Measurements from ENCODE around the gene PTGER1. TPM values are rescaled to one million over a fixed set of nuclear protein-coding genes. Genes with fewer than 3 reads are reported as not detected.

PTGER1 gene
- total RNA-seq, 4 donors from 2014 or later = 1.5 TPM; not detected in 3

- no peak overlapping the region for H3K4me3 ChIP-seq (replicated peaks in 1 of 3)
- no peaks in the 10 kb centered on the region for H3K4me1 ChIP-seq
- no peaks in the 10 kb centered on the region for H3K27me3 ChIP-seq
- 67 to 70% methylated on average over 11 to 15 of the region's 30 CpGs for WGBS, 2 donors
- DNase-seq = peak in 1 of 2 donors; percentile 7
- no peak overlapping the region for H3K27ac ChIP-seq
- H3K36me3 ChIP-seq = peaks cover 48 to 76% of the 10 kb centered on the region in 2 donors
- intact Hi-C loops (cut with DNase I) = no loop called here
- no peak for TF ChIP-seq POLR2A (IDR thresholded peaks at IDR 0.05)
- TF ChIP-seq, protein P1, sequence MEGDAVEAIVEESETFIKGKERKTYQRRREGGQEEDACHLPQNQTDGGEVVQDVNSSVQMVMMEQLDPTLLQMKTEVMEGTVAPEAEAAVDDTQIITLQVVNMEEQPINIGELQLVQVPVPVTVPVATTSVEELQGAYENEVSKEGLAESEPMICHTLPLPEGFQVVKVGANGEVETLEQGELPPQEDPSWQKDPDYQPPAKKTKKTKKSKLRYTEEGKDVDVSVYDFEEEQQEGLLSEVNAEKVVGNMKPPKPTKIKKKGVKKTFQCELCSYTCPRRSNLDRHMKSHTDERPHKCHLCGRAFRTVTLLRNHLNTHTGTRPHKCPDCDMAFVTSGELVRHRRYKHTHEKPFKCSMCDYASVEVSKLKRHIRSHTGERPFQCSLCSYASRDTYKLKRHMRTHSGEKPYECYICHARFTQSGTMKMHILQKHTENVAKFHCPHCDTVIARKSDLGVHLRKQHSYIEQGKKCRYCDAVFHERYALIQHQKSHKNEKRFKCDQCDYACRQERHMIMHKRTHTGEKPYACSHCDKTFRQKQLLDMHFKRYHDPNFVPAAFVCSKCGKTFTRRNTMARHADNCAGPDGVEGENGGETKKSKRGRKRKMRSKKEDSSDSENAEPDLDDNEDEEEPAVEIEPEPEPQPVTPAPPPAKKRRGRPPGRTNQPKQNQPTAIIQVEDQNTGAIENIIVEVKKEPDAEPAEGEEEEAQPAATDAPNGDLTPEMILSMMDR (IDR thresholded peaks at IDR 0.05) = no peak
- H3K9me3 ChIP-seq = no peaks in the 10 kb centered on the region
Observed at GRCh38 chr19:14450168-14450874, 24.8 kb downstream of the PTGER1 start.

DNA sequence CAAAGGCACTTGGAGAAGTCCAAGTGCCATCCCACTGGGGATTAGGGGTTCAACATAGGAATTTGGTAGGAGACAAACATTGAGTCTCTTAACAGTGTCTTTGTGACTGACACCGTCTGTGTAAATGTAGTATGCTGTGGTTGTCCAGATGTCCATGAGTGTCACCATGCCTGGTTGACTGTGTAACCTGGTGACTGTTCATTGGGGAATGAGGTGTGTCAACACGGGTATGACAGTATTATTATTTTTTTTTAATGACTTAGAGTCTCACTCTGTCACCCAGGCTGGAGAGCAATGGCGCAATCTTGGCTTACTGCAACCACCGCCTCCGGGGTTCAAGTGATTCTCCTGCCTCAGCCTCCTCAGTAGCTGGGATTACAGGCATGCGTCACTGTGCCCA, 25.8 kb downstream of the PTGER1 start:
- peaks cover 58 to 79% of the 10 kb centered on the region in 2 donors for H3K36me3 ChIP-seq
- no peak for DNase-seq
- no peak for TF ChIP-seq POLR2A (IDR thresholded peaks at IDR 0.05)
- no peak overlapping the region for H3K27ac ChIP-seq
- whole genome bisulfite sequencing, 2 donors = 92 to 93% methylated on average over 6 of the region's 6 CpGs
- H3K4me3 ChIP-seq (replicated peaks in 1 of 3) = no peak overlapping the region
- H3K9me3 ChIP-seq = no peaks in the 10 kb centered on the region
- intact Hi-C loops (cut with DNase I) = no loop called here
- no peaks in the 10 kb centered on the region for H3K4me1 ChIP-seq
- no peaks in the 10 kb centered on the region for H3K27me3 ChIP-seq

GRCh38 chr19:14446336-14447036, 28.7 kb downstream of the PTGER1 start:
- intact Hi-C loops (cut with DNase I) = no loop called here
- no peak for DNase-seq
- no peak overlapping the region for H3K4me3 ChIP-seq (replicated peaks in 1 of 3)
- H3K9me3 ChIP-seq = no peaks in the 10 kb centered on the region
- no peak for TF ChIP-seq POLR2A (IDR thresholded peaks at IDR 0.05)
- TF ChIP-seq, protein P1 (IDR thresholded peaks at IDR 0.05) = no peak
- peaks cover 81 to 88% of the 10 kb centered on the region in 2 donors for H3K36me3 ChIP-seq
- H3K4me1 ChIP-seq = no peaks in the 10 kb centered on the region
- H3K27ac ChIP-seq = no peak overlapping the region
- no peaks in the 10 kb centered on the region for H3K27me3 ChIP-seq
- 91 to 96% methylated on average over 2 to 10 of the region's 10 CpGs for WGBS, 2 donors

DNA sequence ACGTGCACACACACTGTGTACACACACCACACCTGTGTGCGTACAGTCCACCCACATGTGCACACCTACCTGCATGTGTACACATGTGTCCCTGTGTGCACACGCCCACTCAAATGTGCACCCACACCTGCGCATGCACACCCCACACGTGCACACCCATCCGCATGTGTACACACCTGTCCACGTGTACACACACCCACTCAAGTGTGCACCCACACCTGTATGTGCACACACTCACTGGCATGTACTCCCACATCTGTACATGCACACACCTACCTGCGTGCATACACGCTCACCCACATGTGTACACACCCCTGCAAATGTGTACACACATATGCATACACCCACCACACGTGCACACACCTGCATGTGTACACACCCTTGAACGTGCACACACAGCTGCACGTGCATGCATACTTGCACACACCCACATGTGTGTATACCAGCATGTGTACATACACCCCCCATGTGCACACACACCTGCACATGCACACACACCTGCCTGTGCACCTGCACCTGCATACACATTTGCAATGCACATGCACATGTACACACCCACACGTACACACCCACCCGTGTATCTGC, 31.4 kb downstream of the PTGER1 start:
- no peaks in the 10 kb centered on the region for H3K27me3 ChIP-seq
- H3K4me3 ChIP-seq (replicated peaks in 1 of 3) = no peak overlapping the region
- H3K36me3 ChIP-seq = peaks cover 67 to 70% of the 10 kb centered on the region in 2 donors
- no peak overlapping the region for H3K27ac ChIP-seq
- intact Hi-C loops (cut with DNase I) = no loop called here
- TF ChIP-seq POLR2A (IDR thresholded peaks at IDR 0.05) = no peak
- TF ChIP-seq, protein P1 (IDR thresholded peaks at IDR 0.05) = no peak
- WGBS, 2 donors = 98% methylated on average over 13 to 14 of the region's 14 CpGs
- H3K9me3 ChIP-seq = no peaks in the 10 kb centered on the region
- DNase-seq = no peak
- no peaks in the 10 kb centered on the region for H3K4me1 ChIP-seq

DNA sequence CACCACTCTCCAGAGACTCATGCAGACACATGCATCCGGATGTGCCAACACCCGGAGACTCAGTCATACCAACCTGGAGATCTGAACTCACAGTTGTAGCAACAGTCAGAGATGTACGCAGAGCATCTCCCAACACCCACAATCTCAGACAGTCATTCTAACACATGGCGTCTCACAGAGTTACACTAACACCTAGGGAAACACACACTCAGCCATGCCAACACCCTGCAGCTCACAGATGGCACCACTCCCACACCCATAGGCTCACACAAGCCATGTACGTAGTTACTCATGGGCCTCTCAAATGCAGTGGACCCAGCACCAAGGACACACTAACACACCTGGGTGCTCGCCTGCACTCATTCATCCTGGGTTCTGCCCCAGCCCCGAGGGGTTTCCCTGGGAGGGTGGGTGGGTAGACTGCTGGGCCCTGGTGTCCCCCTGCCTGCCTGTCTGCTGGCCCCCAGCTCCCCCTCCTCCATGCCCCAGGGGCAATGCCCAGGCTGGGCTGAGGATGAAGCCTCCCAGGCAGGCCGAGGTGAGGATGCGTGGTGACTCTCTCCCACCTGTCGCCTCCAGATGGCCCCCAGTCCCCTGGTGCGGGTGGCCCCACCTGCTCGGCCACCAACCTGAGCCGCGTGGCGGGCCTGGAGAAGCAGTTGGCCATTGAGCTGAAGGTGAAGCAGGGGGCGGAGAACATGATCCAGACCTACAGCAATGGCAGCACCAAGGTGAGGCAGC, 32.1 kb downstream of the PTGER1 start:
- intact Hi-C loops (cut with DNase I) = no loop called here
- H3K4me1 ChIP-seq = no peaks in the 10 kb centered on the region
- DNase-seq = no peak
- TF ChIP-seq POLR2A (IDR thresholded peaks at IDR 0.05) = no peak
- TF ChIP-seq, protein P1 (IDR thresholded peaks at IDR 0.05) = no peak
- no peaks in the 10 kb centered on the region for H3K9me3 ChIP-seq
- no peak overlapping the region for H3K4me3 ChIP-seq (replicated peaks in 1 of 3)
- no peak overlapping the region for H3K27ac ChIP-seq
- no peaks in the 10 kb centered on the region for H3K27me3 ChIP-seq
- H3K36me3 ChIP-seq = peaks cover 61 to 63% of the 10 kb centered on the region in 2 donors
- WGBS, 2 donors = 96 to 98% methylated on average over 4 to 13 of the region's 16 CpGs

Measured in thyroid gland (tissue), 4 donors.